HG03460 (cell line): ENCODE data around the gene PRKAR1B.

Source experiments
- ATAC-seq: cut with Tn5 transposase; IDR thresholded peaks from one replicate; pipeline ENCODE4 v1.9.1; 2021; ENCODE audit not compliant: unreplicated experiment

PRKAR1B gene

DNA sequence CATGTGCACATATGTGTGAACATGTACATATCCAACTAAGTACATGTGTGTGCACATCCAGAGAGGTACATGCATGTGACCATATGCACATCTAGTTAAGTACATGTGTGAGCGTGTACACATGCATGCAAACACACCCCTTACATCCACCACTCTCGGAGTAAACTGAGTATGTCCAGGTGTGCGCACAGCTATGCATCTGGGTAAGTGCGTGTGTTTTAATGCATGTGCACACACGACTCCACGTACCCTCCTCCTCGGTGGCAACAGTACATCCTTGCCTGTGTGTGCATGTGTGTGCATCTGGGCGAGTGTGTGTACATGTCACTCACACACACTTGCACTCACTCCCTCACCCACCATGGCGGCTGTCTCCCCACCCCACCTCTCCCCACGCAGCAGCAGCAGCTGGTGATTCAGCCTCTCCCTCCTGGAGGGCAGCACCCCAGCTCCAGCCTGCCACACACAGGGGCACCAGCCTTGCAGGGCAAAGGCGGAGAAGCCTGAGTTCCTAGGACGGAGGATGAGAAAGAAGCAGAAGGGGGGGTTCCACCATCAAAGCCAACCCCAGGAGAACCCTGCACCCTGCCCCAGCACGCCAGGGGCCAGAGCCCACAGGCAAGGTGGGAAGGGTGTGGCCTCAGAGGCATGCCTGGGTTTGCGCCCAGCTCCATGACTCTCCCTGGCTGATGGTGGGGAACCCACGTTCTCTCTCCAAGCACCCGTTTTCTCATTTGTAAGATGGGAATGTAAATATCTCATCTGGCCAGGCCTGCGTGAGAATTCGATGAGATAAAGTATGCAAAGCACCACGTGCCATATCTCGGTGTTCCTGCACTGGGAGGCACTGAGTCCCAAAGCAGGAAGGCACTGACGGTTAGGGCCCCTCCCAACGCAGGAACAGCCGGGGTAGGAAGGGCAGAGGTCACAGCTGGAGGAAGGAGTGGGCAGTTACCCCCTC, 28.3 kb downstream of the PRKAR1B start:
- ATAC-seq, result no peak

DNA sequence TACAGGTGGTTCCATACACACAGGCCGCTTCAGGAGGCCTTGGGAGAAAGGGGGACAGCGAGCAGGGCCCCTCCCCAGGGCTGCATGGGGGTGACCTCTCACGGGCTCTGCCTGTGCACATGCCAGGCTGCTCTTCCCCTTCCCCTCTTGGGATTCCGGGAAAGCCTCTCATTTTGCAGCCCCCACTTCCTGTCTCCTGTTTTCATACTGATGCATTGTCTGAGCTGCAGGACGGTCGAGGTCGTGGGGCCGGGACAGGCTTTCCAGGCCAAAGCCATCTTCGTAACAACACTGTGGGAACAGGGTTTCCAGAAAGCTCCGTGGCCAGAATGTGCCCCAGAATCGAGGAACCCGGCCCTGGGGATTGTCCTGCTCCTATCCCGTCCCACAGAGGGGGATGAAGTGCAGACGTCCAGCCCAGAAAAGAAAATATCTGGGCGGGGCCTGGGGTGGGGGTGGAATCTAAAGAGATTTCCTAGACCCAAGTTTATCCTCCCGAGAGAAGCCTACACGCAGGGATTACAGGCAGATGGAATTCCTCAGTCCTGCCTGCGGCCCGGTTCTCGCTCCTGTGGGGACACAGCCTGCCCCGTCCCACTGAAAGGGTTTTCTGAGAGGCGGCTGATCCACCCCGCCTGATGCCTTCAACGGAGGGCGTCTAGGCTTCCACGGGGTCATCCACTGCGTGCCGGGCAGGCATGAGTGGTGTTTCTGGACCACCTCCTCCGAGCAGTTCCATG, 30.1 kb downstream of the PRKAR1B start:
- ATAC-seq, result no peak

GRCh38 chr7:696426-696811, 30.7 kb downstream of the PRKAR1B start:
- ATAC-seq, result no peak

DNA sequence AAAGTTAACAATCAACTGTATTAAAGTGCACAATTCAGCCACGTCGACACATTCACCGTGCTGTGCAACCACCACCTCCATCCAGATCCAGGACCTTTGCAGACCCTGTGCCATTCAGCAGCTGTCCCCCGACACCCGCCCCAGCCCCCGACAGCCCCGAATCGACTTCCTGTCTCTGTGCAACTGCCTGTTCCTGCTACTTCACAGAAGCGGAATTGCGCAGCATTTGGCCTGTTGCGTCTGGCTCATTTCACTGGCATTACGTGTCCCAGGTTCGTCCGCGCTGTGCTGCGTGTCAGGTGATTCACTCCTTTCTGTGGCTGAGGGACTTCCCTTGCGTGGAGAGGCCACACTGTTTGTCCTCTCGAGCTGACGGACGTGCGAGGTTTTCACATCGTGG, 33.8 kb downstream of the PRKAR1B start:
- ATAC-seq, result no peak

DNA sequence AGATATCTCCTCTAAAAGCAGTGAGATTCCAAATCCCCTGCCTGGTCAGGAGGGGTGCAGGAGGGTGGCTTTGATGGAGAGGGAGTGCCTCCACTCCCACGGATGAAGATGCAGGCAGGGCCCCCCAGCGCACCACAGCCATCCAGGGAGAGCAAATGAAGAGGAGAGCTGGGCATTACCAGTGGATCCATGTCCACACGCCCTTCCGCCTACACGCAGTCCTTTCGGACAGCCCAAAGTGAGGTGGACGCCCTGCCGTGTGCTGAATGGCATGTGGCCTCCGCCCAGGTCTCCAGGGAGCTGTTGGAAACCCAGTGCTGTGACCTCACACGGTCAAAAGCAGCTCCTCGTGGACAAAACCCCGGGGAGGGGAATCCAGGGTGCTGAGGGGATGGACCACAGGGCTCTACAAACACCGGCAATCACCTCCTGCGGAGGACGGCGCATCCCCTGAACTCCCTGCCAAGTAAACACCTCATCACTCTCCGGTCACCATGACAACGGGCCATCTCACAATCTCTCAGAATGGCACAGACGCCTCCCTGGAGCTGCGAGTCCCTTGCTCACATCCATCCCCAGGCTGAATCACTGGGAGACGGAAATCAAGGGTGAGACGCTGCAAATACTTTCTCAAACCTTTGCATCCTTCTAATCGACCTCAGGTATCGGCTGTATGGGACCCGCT, 35.6 kb downstream of the PRKAR1B start:
- no peak for ATAC-seq

GRCh38 chr7:690478-691360, 36.4 kb downstream of the PRKAR1B start:
- no peak for ATAC-seq

DNA sequence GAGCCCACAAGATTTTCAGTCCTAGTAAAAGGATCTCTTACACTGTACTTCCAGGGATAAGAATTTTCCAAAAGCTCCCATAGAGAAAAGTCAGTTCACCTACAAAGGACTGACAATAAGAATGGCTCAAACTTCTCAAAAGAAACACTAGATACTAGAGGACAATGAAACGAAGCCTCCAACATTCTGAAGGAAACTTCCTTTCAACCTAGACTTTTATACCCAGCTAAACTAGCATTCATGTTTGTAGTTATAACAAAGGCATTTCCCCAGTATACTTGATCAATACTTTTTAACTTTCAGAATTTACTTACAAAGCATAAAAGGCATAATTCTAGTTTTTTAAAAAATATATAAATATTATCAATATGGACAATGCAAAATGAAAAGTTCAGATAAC, 41.5 kb downstream of the PRKAR1B start:
- no peak for ATAC-seq

GRCh38 chr7:684416-684815, 42.7 kb downstream of the PRKAR1B start:
- no peak for ATAC-seq

DNA sequence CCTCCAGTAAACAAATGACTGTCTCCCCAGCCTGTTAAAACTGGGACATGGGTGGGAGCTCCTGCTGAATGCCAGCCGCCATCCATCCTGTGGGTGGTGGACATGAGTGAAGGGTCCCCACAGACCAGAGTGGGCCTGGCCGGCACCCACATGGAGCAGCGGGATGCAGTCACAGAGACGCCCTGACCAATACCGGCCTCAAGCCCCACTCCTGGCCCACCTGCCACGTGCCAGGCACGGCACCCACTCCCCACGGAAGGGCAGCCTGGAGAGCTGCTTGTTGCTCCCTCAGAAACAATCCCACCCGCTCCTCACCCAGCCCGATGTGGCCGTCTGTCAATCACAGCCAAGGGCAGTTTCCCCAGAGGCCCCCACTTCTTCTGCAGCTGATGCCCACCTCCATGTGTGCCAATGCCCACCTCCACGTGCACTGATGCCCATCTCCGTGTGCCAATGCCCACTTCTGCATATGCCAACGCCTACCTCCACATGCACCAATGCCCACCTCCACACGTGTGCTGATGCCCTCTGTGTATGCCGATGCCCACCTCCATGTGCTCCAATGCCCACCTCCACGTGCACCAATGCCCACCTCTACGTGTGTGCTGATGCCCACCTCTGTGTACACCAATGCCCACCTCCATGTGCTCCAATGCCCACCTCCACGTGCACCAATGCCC, 43.4 kb downstream of the PRKAR1B start:
- no peak for ATAC-seq

GRCh38 chr7:682810-683209, 44.3 kb downstream of the PRKAR1B start:
- no peak for ATAC-seq

- ATAC-seq, result no peak
These were observed 45.4 kb downstream of the PRKAR1B start for GRCh38 chr7:681551-682307.

DNA sequence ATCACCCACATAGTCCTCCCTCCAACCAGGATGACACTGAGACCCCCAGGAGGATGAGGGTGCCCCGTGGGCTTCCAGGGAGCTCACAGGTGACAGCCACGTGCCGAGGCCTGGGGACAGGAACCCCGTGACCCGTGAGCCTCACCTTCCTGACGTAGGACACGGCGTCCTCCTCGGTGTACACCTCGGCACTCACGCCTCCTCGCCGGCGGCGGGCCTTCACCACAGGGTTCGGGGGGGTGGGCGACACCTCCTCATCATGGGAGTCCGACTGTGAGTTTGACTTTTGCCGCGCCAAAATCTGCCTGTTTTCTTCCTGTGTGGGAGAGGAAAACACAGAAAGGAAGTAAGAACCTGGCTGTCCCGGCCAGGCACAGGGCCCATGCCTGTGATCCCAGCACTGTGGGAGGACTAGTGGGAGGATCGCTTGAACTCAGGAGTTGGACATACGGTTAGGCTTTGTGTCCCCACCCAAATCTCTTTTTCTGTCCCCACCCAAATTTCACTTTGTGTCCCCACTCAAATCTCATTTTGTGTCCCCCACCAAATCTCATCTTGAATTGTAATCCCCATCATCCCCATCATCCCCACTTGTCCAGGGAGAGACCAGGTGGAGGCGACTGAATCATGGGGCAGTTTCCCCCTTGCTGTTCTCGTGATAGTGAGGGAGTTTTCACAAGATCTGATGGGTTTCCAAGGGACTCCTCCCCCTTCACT, 46.5 kb downstream of the PRKAR1B start:
- ATAC-seq, result no peak

GRCh38 chr7:676972-677385, 50.1 kb downstream of the PRKAR1B start:
- no peak for ATAC-seq

GRCh38 chr7:676246-676971, 50.7 kb downstream of the PRKAR1B start:
- ATAC-seq, result no peak

GRCh38 chr7:674454-675410, 52.3 kb downstream of the PRKAR1B start:
- no peak for ATAC-seq

DNA sequence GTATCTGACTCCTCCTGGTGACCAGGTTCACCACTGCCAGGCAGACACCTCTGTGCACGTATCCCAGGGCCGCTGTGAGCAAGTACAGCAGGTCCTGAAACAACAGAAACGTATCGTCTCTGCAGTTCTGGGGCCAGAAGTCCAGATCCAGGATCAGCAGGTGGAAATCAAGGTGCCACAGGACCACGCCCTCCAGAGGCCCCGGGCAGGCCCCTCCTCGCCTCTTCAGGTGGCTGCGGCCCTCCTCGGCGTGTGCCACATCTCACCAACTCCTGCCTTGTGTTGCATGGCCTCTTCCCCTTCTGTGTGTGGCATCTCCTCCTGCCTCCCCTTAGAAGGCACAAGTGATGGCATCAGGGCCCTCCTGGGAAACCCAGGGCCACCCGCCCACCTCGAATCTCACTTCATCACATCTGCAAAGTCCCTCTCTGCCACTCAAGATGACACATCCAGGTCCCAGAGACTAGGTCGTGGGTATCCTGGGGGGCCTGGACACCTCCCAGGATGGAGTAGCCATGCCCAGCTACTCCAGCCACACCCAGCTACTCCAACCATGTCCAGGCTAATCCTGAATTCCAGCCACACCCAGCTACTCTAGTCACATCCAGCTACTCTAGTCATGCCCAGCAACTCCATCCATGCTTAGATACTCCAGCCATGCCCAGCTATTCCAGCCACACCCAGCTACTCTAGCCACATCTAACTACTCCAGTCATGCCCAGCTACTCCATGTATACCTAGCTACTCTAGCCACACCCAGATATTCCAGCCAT, 53.2 kb downstream of the PRKAR1B start:
- no peak for ATAC-seq
